Pancreas (tissue), 10 donors: ENCODE data around the gene HOXD4. TPM values are rescaled to one million over a fixed set of nuclear protein-coding genes. Genes with fewer than 3 reads are reported as not detected.

Experiments
- ATAC-seq, 4 donors: fragments of 200-7000 bp; cut with Tn5 transposase; one replicate each; pipeline versions ENCODE4 v1.8.0 to v1.9.1; 2020; ENCODE audit warnings: mild to moderate bottlenecking in 4 of 4, moderate library complexity in 4 of 4
- DNase-seq, 6 donors: peaks; one replicate each; pipeline ENCODE4 v3.0.0-alpha.2; 2020
- FAIRE-seq: peaks from 2 replicates; lab custom pipeline; 2012; peaks lifted over from hg19 to GRCh38; lab: Jason Lieb, UNC
- H3K27ac ChIP-seq, 4 donors: fragments of 200-600 bp; sonication (generic); 1 replicate in 3 of 4; 2 replicates in 1 of 4; pipeline versions ENCODE4 v1.5.0 to v1.8.0; 2020
- H3K27me3 ChIP-seq, 4 donors: fragments of 200-600 bp; one replicate each; pipeline ENCODE4 v1.8.0; 2021
- H3K36me3 ChIP-seq, 3 donors: fragments of 200-600 bp; sonication (generic) in 1 of 3; one replicate each; pipeline versions ENCODE4 v1.5.0 to v1.8.0; 2020 to 2021
- H3K4me1 ChIP-seq, 3 donors: fragments of 200-600 bp; one replicate each; pipeline ENCODE4 v1.8.0; 2021
- H3K4me3 ChIP-seq, 4 donors: fragments of 200-600 bp; sonication (generic) in 2 of 4; one replicate each; pipeline versions ENCODE4 v1.5.0 to v1.8.0; 2020 to 2021
- H3K9me3 ChIP-seq, 4 donors: fragments of 200-600 bp; one replicate each; pipeline ENCODE4 v1.8.0; 2021
- CTCF ChIP-seq, 4 donors: fragments of 200-600 bp; sonication (generic) in 3 of 4; IDR thresholded peaks; one replicate each; pipeline versions ENCODE4 v1.5.0 to v1.8.0; 2021; ENCODE audit warnings: antibody characterized with exemption in 4 of 4
- WGBS, 2 donors: extraction: QIAGEN DNeasy Blood & Tissue Kit; methylation state at CpG; one replicate each; pipeline ENCODE4 v1.1.7; 2013; 5-methylcytosine and 5-hydroxymethylcytosine counted together
- intact Hi-C, 3 donors: fragments of 100-400 bp; cut with DNase I; formaldehyde crosslinking; loops; one replicate each; pipeline versions ENCODE4 v1.11.1 to v1.14.2; 2022
- polyA plus RNA-seq, 2 donors: library from polyadenylated mRNA; stranded (reverse); fragments of 200-250 nt; gene quantifications; one replicate each; pipeline ENCODE4 v1.2.3, GENCODE V29; 2013
- total RNA-seq, 6 donors: library from RNA; stranded (reverse); fragmentation: NEBNext Ultra II Directional in 4 of 6; extraction: Animal tissue kit (Norgen Biotek cat#: 25700) in 4 of 6; gene quantifications; one replicate each; pipeline versions ENCODE4 v1.2.1 to v1.2.4, GENCODE V29; 2021 to 2023
- donor health status: healthy with polysubstance abuse.
- donor health status: DM: no; HTN: no; CAD: no; lungs with moderate emphysema.
- donor health status: DM: no; HTN: no; CAD: no.
- donor health status: control.
- donor health status: control.
- donor health status: Bipolar disorder and iron deficiency.
- donor health status: DM: yes; HTN: yes; CAD: no.
- donor health status: DM: no; HTN: no; CAD: no.
- donor health status: DM: no; HTN: no; CAD: no.
- donor health status: DM: yes; HTN: yes; CAD: no.

Gene HOXD4
- total and polyA plus RNA-seq, 8 donors: 0.13 to 1.8 (median 0.31) TPM; not detected in 2

- no peak overlapping the region for H3K4me3 ChIP-seq
- FAIRE-seq: no peak
- H3K4me1 ChIP-seq: peaks cover 0 to 10% (median 0%) of the 10 kb centered on the region in 3 donors
- no peak for TF ChIP-seq CTCF (IDR thresholded peaks at IDR 0.05)
- no peak overlapping the region for H3K27ac ChIP-seq
- no peaks in the 10 kb centered on the region for H3K36me3 ChIP-seq
- no peak for DNase-seq
- no peaks in the 10 kb centered on the region for H3K9me3 ChIP-seq
- intact Hi-C loops: no loop called here
- no peak for ATAC-seq
- 5 to 9% methylated on average over 49 to 50 of the region's 50 CpGs for WGBS, 2 donors
- peaks cover 0 to 76% (median 14%) of the 10 kb centered on the region in 4 donors for H3K27me3 ChIP-seq
Measured at GRCh38 chr2:176160251-176160985, 9.1 kb downstream of the HOXD4 start.

- WGBS, 2 donors: 12 to 13% methylated on average over 22 of the region's 22 CpGs
- no peak for FAIRE-seq
- TF ChIP-seq CTCF (IDR thresholded peaks at IDR 0.05): no peak
Measured at GRCh38 chr2:176160986-176161824, 9.9 kb downstream of the HOXD4 start.

GRCh38 chr2:176161825-176162626, 10.7 kb downstream of the HOXD4 start:
- ATAC-seq (no peak), DNase-seq (no peak), FAIRE-seq (no peak)
- Histone ChIP-seq H3K4me1 (peaks cover 0 to 10% (median 0%) of the 10 kb centered on the region in 3 donors), H3K27me3 (peaks cover 0 to 76% (median 18%) of the 10 kb centered on the region in 4 donors), H3K27ac (no peak overlapping the region), H3K9me3 (no peaks in the 10 kb centered on the region), H3K4me3 (no peak overlapping the region), H3K36me3 (no peaks in the 10 kb centered on the region)
- TF ChIP-seq CTCF (IDR thresholded peaks at IDR 0.05): no peak
- WGBS, 2 donors: 7 to 8% methylated on average over 22 of the region's 22 CpGs
- intact Hi-C loops: no loop called here

More at GRCh38 chr2:176160986-176161824, 9.9 kb downstream of the HOXD4 start:
- Histone ChIP-seq H3K4me1 (peaks cover 0 to 10% (median 0%) of the 10 kb centered on the region in 3 donors), H3K4me3 (no peak overlapping the region), H3K27ac (no peak overlapping the region), H3K9me3 (no peaks in the 10 kb centered on the region), H3K27me3 (peaks cover 0 to 79% (median 19%) of the 10 kb centered on the region in 4 donors), H3K36me3 (no peaks in the 10 kb centered on the region)
- intact Hi-C loops: no loop called here
- ATAC-seq (no peak), DNase-seq (no peak)

GRCh38 chr2:176162911-176163671, 11.7 kb downstream of the HOXD4 start:
- H3K4me3 ChIP-seq: no peak overlapping the region
- no peak overlapping the region for H3K27ac ChIP-seq
- H3K36me3 ChIP-seq: no peaks in the 10 kb centered on the region
- H3K4me1 ChIP-seq: peaks cover 0 to 8% (median 0%) of the 10 kb centered on the region in 3 donors
- FAIRE-seq (no peak), ATAC-seq (no peak), DNase-seq (no peak)
- H3K27me3 ChIP-seq: peaks cover 0 to 65% (median 15%) of the 10 kb centered on the region in 4 donors
- WGBS, 2 donors: 8 to 9% methylated on average over 29 of the region's 29 CpGs
- intact Hi-C loops: no loop called here
- no peak for TF ChIP-seq CTCF (IDR thresholded peaks at IDR 0.05)
- no peaks in the 10 kb centered on the region for H3K9me3 ChIP-seq
